Suprapubic skin (tissue), 4 donors: ENCODE data around the gene TGFBI. TPM values are rescaled to one million over a fixed set of nuclear protein-coding genes. Genes with fewer than 3 reads are reported as not detected.
A peak's percentile ranks its signal among the peaks of the same experiment; 100 is the strongest.

Source experiments
- DNase-seq, 2 donors: peaks; one replicate each; pipeline ENCODE4 v3.0.0-alpha.2; 2019; ENCODE audit warnings: low spot score in 2 of 2
- H3K27ac ChIP-seq: fragments of 200-600 bp; sonication (generic); one replicate; pipeline ENCODE4 v1.5.1; 2019
- H3K27me3 ChIP-seq: fragments of 200-600 bp; sonication (generic); one replicate; pipeline ENCODE4 v1.5.1; 2019
- H3K36me3 ChIP-seq: fragments of 200-600 bp; sonication (generic); one replicate; pipeline ENCODE4 v1.5.1; 2019
- H3K4me1 ChIP-seq: fragments of 200-600 bp; sonication (generic); one replicate; pipeline ENCODE4 v1.5.1; 2019
- H3K4me3 ChIP-seq: fragments of 200-600 bp; sonication (generic); one replicate; pipeline ENCODE4 v1.5.1; 2019; ENCODE audit warnings: mild to moderate bottlenecking
- H3K9me3 ChIP-seq: fragments of 200-600 bp; sonication (generic); one replicate; pipeline ENCODE4 v1.5.1; 2019
- EP300 ChIP-seq: sonication (generic); formaldehyde crosslinking; IDR thresholded peaks from one replicate; pipeline ENCODE4 v1.6.1; 2017; ENCODE audit warnings: antibody characterized with exemption
- POLR2A ChIP-seq, 2 donors: fragments of 450-650 bp; IDR thresholded peaks; one replicate each; pipeline ENCODE4 v1.6.1; 2017; ENCODE audit warnings: antibody characterized with exemption in 2 of 2, mild to moderate bottlenecking in 2 of 2, moderate library complexity in 2 of 2
- POLR2AphosphoS5 ChIP-seq, 3 donors: sonication (generic); formaldehyde crosslinking; IDR thresholded peaks; one replicate each; pipeline ENCODE4 v1.6.1; 2017; ENCODE audit warnings: antibody characterized with exemption in 3 of 3
- WGBS: methylation state at CpG from one replicate; pipeline ENCODE4 v1.1.5; 2018; 5-methylcytosine and 5-hydroxymethylcytosine counted together
- total RNA-seq, 4 donors: library from RNA; depleted of rRNA; stranded (reverse); fragments of >200 nt; gene quantifications; one replicate each; pipeline ENCODE4 v1.1.0, GENCODE V29; 2016
- TF ChIP-seq, protein P1 (sequence below), 2 donors: fragments of 200-600 bp in 1 of 2; fragments of 450-650 bp in 1 of 2; sonication (generic) in 1 of 2; IDR thresholded peaks; one replicate each; pipeline ENCODE4 v1.5.1; 2016 to 2019; ENCODE audit warnings: antibody characterized with exemption in 2 of 2, mild to moderate bottlenecking in 1 of 2, moderate library complexity in 1 of 2

The TGFBI gene
- total RNA-seq, 4 donors from 2014 or later = 300 to 719 (median 389) TPM

DNA sequence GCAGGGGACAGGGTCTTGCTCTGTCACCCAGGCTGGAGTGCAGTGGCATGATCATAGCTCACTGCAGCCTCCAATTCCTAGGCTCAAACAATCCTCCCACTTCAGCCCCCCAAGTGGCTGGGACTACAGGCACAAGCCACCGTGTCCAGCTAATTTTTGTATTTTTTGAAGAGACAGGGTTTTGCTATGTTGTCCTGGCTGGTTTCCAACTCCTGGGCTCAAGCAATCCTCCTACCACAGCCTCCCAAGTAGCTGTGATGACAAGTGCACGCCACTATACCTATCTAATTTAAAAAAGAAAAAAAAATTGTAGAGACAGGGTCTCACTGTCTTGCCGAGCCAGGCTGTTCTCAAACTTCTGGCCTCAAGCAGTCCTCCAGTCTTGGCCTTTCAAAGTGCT, 42.4 kb upstream of the TGFBI start:
- H3K4me1 ChIP-seq = peaks cover 11% of the 10 kb centered on the region
- no peak overlapping the region for H3K4me3 ChIP-seq
- TF ChIP-seq, protein P1, sequence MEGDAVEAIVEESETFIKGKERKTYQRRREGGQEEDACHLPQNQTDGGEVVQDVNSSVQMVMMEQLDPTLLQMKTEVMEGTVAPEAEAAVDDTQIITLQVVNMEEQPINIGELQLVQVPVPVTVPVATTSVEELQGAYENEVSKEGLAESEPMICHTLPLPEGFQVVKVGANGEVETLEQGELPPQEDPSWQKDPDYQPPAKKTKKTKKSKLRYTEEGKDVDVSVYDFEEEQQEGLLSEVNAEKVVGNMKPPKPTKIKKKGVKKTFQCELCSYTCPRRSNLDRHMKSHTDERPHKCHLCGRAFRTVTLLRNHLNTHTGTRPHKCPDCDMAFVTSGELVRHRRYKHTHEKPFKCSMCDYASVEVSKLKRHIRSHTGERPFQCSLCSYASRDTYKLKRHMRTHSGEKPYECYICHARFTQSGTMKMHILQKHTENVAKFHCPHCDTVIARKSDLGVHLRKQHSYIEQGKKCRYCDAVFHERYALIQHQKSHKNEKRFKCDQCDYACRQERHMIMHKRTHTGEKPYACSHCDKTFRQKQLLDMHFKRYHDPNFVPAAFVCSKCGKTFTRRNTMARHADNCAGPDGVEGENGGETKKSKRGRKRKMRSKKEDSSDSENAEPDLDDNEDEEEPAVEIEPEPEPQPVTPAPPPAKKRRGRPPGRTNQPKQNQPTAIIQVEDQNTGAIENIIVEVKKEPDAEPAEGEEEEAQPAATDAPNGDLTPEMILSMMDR (IDR thresholded peaks at IDR 0.05) = no peak
- no peak for TF ChIP-seq EP300
- TF ChIP-seq POLR2A (IDR thresholded peaks at IDR 0.05) = no peak
- no peak for TF ChIP-seq POLR2AphosphoS5 (IDR thresholded peaks at IDR 0.05)
- 86% methylated on average over 3 of the region's 3 CpGs for WGBS
- H3K27me3 ChIP-seq = no peaks in the 10 kb centered on the region
- H3K9me3 ChIP-seq = no peaks in the 10 kb centered on the region
- H3K36me3 ChIP-seq = no peaks in the 10 kb centered on the region
- H3K27ac ChIP-seq = no peak overlapping the region
- no peak for DNase-seq

DNA sequence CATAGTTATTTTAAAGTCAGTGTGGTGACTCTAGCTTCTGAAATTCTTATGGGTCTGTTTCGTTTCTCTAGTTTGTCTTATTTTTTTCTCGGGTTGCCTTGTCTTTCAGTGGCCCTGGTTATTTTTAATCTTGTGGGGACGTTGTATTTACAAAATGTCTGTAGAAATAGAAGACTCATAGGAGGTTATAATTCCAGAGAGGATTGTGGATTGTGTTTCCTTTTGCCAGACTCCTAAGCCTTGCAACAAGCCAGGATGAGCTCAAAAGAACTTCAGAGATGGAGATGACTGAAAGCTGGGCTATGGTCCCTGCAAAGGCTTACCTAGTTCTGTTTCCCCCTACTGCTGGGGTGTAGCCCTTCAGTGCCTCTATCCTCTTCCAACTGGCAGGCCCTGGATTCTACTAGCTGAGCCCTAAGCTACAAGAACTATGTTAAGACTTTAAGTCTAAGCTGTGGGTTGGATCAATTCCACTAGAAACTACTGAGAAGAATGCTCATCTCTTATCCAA, 41.8 kb upstream of the TGFBI start:
- H3K27me3 ChIP-seq = no peaks in the 10 kb centered on the region
- H3K9me3 ChIP-seq = no peaks in the 10 kb centered on the region
- H3K4me1 ChIP-seq = peaks cover 11% of the 10 kb centered on the region
- no peaks in the 10 kb centered on the region for H3K36me3 ChIP-seq
- no peak overlapping the region for H3K27ac ChIP-seq
- WGBS = 69% methylated on average over 3 of the region's 3 CpGs
- DNase-seq = no peak
- no peak overlapping the region for H3K4me3 ChIP-seq
- TF ChIP-seq POLR2AphosphoS5 (IDR thresholded peaks at IDR 0.05) (no peak), EP300 (no peak), POLR2A (IDR thresholded peaks at IDR 0.05) (no peak)
- TF ChIP-seq, protein P1 (IDR thresholded peaks at IDR 0.05) = no peak

DNA sequence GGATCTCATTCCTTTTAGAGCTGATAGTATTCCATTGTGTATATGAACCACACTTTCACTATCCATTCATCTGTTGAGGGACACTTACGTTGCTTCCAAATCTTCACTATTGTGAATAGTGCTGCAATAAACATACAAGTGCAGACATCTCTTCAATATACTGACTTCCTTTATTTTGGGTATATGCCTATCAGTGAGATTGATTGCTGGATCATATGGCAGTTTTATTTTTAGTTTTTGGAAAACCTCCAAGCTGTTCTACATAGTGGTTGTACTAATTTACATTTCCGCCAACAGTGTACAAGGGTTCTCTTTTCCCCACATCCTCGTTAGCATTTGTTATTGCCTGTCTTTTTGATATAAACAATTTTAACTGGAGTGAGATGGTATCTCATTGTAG, 40.2 kb upstream of the TGFBI start:
- TF ChIP-seq POLR2AphosphoS5 (IDR thresholded peaks at IDR 0.05) (no peak), EP300 (no peak), POLR2A (IDR thresholded peaks at IDR 0.05) (no peak)
- TF ChIP-seq, protein P1 (IDR thresholded peaks at IDR 0.05) = no peak
- H3K36me3 ChIP-seq = no peaks in the 10 kb centered on the region
- no peaks in the 10 kb centered on the region for H3K9me3 ChIP-seq
- no peak for DNase-seq
- 66% methylated on average over 3 of the region's 3 CpGs for WGBS
- no peak overlapping the region for H3K4me3 ChIP-seq
- H3K27me3 ChIP-seq = no peaks in the 10 kb centered on the region
- H3K27ac ChIP-seq = no peak overlapping the region
- H3K4me1 ChIP-seq = peaks cover 17% of the 10 kb centered on the region

DNA sequence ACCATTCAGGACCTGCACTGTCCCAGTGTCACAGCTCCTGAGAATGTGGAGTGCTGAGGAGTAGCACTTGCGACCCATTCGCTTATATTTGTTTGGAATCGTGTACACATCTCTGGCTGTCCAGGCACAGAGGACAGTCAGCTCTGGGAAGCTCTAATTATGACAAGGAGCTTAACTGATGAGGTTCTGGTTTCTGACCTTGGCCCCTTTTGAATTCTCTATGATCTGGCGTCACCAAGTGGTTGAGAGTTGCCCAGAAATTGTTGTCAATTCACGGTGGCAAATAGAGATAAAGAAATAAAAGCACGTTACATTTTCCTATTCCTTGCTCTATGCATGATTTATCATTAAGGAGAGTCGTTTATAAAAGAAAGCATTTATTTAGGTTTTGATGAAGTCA, 39.1 kb upstream of the TGFBI start:
- Histone ChIP-seq H3K4me1 (peaks cover 26% of the 10 kb centered on the region), H3K27me3 (no peaks in the 10 kb centered on the region), H3K9me3 (no peaks in the 10 kb centered on the region), H3K4me3 (no peak overlapping the region), H3K36me3 (no peaks in the 10 kb centered on the region), H3K27ac (no peak overlapping the region)
- no peak for TF ChIP-seq POLR2A (IDR thresholded peaks at IDR 0.05)
- no peak for TF ChIP-seq POLR2AphosphoS5 (IDR thresholded peaks at IDR 0.05)
- TF ChIP-seq, protein P1 (IDR thresholded peaks at IDR 0.05) = no peak
- TF ChIP-seq EP300 = no peak
- 88% methylated on average over 7 of the region's 7 CpGs for WGBS
- DNase-seq = no peak

DNA sequence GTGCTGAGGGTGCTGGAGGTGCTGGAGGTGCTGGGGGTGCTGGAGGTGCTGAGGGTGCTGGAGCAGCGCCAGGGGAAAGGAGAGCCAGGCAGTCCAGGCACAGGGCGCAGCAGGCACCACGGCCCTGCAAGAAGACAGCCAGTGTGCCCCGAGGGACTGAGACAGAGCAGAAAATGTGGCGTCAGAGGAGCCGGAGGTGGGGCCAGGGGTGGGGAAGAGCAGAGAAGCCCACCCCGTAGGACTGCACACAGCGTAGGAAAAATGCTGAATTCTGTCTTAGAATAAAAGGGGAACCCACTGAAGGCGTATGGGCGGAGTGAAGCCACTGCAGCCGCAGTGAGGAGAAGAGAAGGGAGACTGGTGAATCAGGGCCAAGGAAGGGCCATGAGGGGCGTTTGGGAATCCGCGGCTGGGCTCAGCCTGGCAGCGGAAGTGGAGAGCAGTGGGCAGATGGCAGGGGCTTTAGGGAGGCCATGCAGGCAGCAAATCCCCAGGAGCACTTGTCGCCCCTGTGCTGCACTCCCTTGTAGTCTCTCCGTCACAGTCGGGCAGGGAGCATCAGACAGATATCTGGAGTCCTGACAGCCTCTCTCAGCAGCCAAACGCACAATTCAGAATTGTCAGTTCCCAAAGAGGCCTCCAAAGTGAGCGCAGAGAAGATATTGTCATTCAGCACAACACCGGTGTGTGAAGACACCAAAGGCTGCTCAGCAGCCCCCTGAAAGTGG, 38.1 kb upstream of the TGFBI start:
- DNase-seq = no peak
- Histone ChIP-seq H3K27me3 (no peaks in the 10 kb centered on the region), H3K36me3 (no peaks in the 10 kb centered on the region), H3K9me3 (no peaks in the 10 kb centered on the region), H3K4me1 (peaks cover 26% of the 10 kb centered on the region), H3K27ac (peak overlapping the region; percentile 12), H3K4me3 (no peak overlapping the region)
- TF ChIP-seq EP300 (no peak), POLR2AphosphoS5 (IDR thresholded peaks at IDR 0.05) (no peak), POLR2A (IDR thresholded peaks at IDR 0.05) (no peak)
- TF ChIP-seq, protein P1 (IDR thresholded peaks at IDR 0.05) = no peak
- WGBS = 68% methylated on average over 20 of the region's 21 CpGs
